GM12801 (cell line): ENCODE measurements around the gene FAM114A1.

Experiments
- CTCF ChIP-seq: IDR thresholded peaks from one replicate; pipeline ENCODE4 v1.5.1; 2011; ENCODE audit warnings: control low read depth; ENCODE audit not compliant: insufficient read length; ENCODE audit errors: extremely low read depth

FAM114A1 gene

DNA sequence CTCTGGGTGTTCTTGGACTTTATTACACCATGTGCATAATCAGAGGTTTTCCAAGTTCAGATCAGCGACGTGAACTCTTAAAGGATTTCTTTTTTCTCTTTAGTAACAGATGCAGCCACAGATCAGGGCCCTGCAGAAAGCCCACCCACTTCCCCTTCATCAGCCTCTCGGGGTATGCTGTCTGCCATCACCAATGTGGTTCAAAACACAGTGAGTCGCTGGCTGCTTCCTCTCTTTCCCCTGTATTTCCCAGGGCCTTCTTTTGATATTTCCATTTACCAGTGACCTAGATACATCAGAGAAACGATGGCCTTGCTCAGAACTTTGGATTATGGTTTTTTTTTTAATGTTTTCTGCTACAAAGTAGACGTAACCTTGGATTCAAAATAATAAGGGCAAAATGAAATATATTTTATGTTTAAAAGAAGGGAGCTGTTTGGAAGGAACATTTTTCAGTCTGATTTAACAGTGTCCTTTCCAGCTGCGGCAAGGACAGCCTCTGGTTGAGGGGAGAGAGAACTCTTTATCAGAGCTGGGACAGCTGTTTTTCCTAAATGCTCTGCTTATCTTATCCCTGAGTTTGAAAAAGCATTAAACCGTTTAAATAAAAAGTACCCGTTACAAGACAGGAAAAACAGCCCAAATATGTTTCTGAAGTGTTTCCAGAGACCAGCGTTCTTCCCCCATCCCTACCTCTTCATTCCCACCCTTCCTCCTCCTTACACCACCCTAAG is 38.2 kb downstream of the FAM114A1 start:
- no peak for TF ChIP-seq CTCF

DNA sequence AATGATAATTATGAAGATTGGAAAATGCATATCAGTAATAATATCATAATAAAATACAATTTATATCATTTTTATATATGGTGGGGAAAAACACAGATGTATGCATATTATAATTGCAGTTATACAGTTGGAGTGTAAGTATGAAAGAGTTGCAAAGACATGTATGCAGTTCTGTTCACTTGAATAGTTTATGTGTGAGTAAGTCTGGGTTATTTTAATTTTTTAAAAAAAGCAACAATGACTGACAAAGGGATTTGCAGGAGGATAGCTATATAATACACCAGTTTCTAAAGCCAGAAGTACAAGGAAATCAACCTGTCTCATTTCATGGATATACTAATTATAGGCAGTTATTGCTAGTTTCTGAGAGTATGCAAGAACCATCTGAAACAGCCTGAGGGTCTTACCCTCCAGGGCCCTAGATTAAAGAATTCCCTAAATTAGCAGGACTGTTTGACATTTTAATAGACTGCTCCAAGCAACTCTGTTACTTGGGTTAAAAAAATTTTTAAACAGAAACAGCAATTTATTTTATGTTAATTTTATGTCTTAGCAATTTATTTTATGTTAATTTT is 40.2 kb downstream of the FAM114A1 start:
- TF ChIP-seq CTCF = no peak

GRCh38 chr4:38909015-38909414 is 41.4 kb downstream of the FAM114A1 start:
- no peak for TF ChIP-seq CTCF

DNA sequence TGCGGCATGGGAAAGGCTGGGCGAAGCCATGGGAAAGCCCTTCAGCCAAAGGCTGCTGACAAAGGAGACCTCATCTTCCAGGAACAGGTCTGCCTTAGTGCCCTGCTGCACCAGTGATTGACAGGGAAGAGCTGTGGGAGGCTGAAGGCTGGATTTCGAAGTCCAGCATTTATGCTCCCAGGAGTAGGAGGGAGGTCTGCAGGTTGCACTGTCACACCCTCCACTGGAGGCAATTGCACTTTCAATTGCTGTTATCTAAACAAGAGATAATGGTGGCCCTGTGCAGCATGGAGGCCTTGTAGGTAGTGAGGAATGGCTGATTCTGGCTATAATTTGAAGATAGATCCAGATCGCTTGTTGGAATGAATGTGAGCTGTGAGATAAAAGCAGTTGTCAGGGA is 43.7 kb downstream of the FAM114A1 start:
- no peak for TF ChIP-seq CTCF

- TF ChIP-seq CTCF = no peak
These were observed 47.2 kb downstream of the FAM114A1 start for GRCh38 chr4:38914854-38915253.

GRCh38 chr4:38917481-38918025 is 49.9 kb downstream of the FAM114A1 start:
- TF ChIP-seq CTCF = no peak

- TF ChIP-seq CTCF = no peak
These were observed 51.9 kb downstream of the FAM114A1 start for GRCh38 chr4:38919494-38919893.
